ENCODE data around the gene ZNF471. TPM values are rescaled to one million over a fixed set of nuclear protein-coding genes. Genes with fewer than 3 reads are reported as not detected.

The ZNF471 gene
- total and polyA plus RNA-seq, 2 experiments from 2014 or later: 0.63 to 1.1 TPM

DNA sequence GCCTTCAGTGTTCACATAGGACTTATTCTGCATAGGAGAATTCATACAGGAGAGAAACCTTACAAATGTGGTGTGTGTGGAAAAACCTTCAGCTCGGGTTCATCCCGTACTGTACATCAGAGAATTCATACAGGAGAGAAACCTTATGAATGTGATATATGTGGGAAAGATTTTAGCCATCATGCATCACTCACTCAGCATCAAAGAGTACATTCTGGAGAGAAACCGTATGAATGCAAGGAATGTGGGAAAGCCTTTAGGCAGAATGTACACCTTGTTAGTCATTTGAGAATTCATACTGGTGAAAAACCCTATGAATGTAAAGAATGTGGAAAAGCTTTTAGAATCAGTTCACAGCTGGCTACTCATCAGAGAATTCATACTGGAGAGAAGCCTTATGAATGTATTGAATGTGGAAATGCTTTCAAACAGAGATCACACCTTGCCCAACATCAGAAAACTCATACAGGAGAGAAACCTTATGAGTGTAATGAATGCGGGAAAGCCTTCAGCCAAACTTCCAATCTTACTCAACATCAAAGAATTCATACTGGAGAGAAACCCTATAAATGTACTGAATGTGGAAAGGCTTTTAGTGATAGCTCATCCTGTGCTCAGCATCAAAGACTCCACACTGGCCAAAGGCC lies 17.7 kb downstream of the ZNF471 start:
- TF ChIP-seq, protein P1, sequence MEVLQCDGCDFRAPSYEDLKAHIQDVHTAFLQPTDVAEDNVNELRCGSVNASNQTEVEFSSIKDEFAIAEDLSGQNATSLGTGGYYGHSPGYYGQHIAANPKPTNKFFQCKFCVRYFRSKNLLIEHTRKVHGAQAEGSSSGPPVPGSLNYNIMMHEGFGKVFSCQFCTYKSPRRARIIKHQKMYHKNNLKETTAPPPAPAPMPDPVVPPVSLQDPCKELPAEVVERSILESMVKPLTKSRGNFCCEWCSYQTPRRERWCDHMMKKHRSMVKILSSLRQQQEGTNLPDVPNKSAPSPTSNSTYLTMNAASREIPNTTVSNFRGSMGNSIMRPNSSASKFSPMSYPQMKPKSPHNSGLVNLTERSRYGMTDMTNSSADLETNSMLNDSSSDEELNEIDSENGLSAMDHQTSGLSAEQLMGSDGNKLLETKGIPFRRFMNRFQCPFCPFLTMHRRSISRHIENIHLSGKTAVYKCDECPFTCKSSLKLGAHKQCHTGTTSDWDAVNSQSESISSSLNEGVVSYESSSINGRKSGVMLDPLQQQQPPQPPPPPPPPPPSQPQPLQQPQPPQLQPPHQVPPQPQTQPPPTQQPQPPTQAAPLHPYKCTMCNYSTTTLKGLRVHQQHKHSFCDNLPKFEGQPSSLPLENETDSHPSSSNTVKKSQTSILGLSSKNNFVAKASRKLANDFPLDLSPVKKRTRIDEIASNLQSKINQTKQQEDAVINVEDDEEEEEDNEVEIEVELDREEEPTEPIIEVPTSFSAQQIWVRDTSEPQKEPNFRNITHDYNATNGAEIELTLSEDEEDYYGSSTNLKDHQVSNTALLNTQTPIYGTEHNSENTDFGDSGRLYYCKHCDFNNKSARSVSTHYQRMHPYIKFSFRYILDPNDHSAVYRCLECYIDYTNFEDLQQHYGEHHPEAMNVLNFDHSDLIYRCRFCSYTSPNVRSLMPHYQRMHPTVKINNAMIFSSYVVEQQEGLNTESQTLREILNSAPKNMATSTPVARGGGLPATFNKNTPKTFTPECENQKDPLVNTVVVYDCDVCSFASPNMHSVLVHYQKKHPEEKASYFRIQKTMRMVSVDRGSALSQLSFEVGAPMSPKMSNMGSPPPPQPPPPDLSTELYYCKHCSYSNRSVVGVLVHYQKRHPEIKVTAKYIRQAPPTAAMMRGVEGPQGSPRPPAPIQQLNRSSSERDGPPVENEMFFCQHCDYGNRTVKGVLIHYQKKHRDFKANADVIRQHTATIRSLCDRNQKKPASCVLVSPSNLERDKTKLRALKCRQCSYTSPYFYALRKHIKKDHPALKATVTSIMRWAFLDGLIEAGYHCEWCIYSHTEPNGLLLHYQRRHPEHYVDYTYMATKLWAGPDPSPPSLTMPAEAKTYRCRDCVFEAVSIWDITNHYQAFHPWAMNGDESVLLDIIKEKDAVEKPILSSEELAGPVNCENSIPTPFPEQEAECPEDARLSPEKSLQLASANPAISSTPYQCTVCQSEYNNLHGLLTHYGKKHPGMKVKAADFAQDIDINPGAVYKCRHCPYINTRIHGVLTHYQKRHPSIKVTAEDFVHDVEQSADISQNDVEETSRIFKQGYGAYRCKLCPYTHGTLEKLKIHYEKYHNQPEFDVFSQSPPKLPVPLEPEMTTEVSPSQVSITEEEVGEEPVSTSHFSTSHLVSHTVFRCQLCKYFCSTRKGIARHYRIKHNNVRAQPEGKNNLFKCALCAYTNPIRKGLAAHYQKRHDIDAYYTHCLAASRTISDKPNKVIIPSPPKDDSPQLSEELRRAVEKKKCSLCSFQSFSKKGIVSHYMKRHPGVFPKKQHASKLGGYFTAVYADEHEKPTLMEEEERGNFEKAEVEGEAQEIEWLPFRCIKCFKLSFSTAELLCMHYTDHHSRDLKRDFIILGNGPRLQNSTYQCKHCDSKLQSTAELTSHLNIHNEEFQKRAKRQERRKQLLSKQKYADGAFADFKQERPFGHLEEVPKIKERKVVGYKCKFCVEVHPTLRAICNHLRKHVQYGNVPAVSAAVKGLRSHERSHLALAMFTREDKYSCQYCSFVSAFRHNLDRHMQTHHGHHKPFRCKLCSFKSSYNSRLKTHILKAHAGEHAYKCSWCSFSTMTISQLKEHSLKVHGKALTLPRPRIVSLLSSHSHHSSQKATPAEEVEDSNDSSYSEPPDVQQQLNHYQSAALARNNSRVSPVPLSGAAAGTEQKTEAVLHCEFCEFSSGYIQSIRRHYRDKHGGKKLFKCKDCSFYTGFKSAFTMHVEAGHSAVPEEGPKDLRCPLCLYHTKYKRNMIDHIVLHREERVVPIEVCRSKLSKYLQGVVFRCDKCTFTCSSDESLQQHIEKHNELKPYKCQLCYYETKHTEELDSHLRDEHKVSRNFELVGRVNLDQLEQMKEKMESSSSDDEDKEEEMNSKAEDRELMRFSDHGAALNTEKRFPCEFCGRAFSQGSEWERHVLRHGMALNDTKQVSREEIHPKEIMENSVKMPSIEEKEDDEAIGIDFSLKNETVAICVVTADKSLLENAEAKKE (CRISPR knock-in tag; IDR thresholded peaks at IDR 0.05): no peak
- no peak for TF ChIP-seq ZNF331 (CRISPR knock-in tag; IDR thresholded peaks at IDR 0.05; ENCODE audit: low read depth)
- Histone ChIP-seq H3K79me2 (replicated peaks; ENCODE audit: insufficient read depth) (no peaks in the 10 kb centered on the region), H3K4me2 (no peak overlapping the region), H3K27ac (ENCODE audit: low read depth) (no peak overlapping the region), H3K4me3 (no peak overlapping the region), H4K20me1 (replicated peaks; ENCODE audit: insufficient read depth) (no peaks in the 10 kb centered on the region), H3K27me3 (ENCODE audit: insufficient read depth) (no peaks in the 10 kb centered on the region), H3K36me3 (ENCODE audit: insufficient read depth) (peaks cover 17% of the 10 kb centered on the region), H3K9me2 (ENCODE audit: insufficient read depth) (no peaks in the 10 kb centered on the region), H3F3A (replicated peaks; ENCODE audit: low read depth) (no peaks in the 10 kb centered on the region), H2AFZ (no peak overlapping the region), H3K4me1 (ENCODE audit: insufficient read depth) (no peaks in the 10 kb centered on the region)
- peaks cover 2% of the 10 kb centered on the region for H3K27me3 Mint-ChIP-seq (ENCODE audit: insufficient read depth, low read depth, poor library complexity)
- ATAC-seq (no peak), DNase-seq (ENCODE audit: low spot score) (no peak)
- H3K36me3 Mint-ChIP-seq (ENCODE audit: low read depth): peaks cover 40% of the 10 kb centered on the region
- no peak overlapping the region for H3K27ac Mint-ChIP-seq
- no peak overlapping the region for H3K4me3 Mint-ChIP-seq
- H3K4me1 Mint-ChIP-seq: no peaks in the 10 kb centered on the region
- H3K9me3 Mint-ChIP-seq: peaks cover 99% of the 10 kb centered on the region

DNA sequence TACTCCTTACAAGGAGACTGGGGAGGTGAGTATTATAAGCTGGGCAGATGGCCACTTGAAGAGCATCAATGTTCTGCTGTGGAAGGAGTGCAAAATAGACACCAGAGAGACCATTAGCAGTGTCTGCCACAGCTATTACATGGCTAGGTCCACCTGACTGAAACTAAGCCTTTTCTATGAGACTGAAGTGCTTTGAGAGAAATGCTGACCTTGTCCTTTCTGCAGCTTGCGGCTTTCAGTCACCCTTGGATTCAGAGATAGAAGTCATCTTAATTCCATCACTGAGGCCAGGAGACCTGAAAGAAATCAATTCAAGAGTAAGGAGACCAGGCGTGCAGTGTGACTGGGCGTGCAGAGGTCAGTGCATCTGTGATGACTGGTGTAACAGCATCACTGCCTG lies 29.8 kb downstream of the ZNF471 start:
- DNase-seq (ENCODE audit: low spot score): no peak
- H3K27ac ChIP-seq (ENCODE audit: low read depth): no peak overlapping the region
- no peak for ATAC-seq
- Mint-ChIP-seq H3K4me3 (peak overlapping the region; percentile 83), H3K27ac (no peak overlapping the region), H3K36me3 (ENCODE audit: low read depth) (peaks cover 46% of the 10 kb centered on the region), H3K9me3 (peaks cover 87% of the 10 kb centered on the region), H3K27me3 (ENCODE audit: insufficient read depth, low read depth, poor library complexity) (peaks cover 6% of the 10 kb centered on the region), H3K4me1 (0 out of 3 replicates have a peak, but pooled peaks cover 4% of the 10 kb centered on the region)
- H3K9me2 ChIP-seq (ENCODE audit: insufficient read depth): no peaks in the 10 kb centered on the region; the same call in 1 of the 2 replicates
- no peaks in the 10 kb centered on the region; the same call in 1 of the 2 replicates for H4K20me1 ChIP-seq (replicated peaks; ENCODE audit: insufficient read depth)
- H3K4me2 ChIP-seq: peak overlapping the region; percentile 80
- peak overlapping the region; percentile 87; the same call in 1 of the 2 replicates for H3K4me3 ChIP-seq
- H3K27me3 ChIP-seq (ENCODE audit: insufficient read depth): no peaks in the 10 kb centered on the region
- H3K36me3 ChIP-seq (ENCODE audit: insufficient read depth): no peaks in the 10 kb centered on the region; the same call in 1 of the 2 replicates
- H3K4me1 ChIP-seq (ENCODE audit: insufficient read depth): peaks cover 5% of the 10 kb centered on the region
- H2AFZ ChIP-seq: peak overlapping the region; percentile 97; the same call in 1 of the 2 replicates
- H3K79me2 ChIP-seq (replicated peaks; ENCODE audit: insufficient read depth): no peaks in the 10 kb centered on the region
- no peaks in the 10 kb centered on the region for H3F3A ChIP-seq (replicated peaks; ENCODE audit: low read depth)
- TF ChIP-seq, protein P2, sequence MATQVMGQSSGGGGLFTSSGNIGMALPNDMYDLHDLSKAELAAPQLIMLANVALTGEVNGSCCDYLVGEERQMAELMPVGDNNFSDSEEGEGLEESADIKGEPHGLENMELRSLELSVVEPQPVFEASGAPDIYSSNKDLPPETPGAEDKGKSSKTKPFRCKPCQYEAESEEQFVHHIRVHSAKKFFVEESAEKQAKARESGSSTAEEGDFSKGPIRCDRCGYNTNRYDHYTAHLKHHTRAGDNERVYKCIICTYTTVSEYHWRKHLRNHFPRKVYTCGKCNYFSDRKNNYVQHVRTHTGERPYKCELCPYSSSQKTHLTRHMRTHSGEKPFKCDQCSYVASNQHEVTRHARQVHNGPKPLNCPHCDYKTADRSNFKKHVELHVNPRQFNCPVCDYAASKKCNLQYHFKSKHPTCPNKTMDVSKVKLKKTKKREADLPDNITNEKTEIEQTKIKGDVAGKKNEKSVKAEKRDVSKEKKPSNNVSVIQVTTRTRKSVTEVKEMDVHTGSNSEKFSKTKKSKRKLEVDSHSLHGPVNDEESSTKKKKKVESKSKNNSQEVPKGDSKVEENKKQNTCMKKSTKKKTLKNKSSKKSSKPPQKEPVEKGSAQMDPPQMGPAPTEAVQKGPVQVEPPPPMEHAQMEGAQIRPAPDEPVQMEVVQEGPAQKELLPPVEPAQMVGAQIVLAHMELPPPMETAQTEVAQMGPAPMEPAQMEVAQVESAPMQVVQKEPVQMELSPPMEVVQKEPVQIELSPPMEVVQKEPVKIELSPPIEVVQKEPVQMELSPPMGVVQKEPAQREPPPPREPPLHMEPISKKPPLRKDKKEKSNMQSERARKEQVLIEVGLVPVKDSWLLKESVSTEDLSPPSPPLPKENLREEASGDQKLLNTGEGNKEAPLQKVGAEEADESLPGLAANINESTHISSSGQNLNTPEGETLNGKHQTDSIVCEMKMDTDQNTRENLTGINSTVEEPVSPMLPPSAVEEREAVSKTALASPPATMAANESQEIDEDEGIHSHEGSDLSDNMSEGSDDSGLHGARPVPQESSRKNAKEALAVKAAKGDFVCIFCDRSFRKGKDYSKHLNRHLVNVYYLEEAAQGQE (IDR thresholded peaks at IDR 0.05; ENCODE audit: unreplicated experiment): no peak
- no peak for TF ChIP-seq ZNF114 (CRISPR knock-in tag; IDR thresholded peaks at IDR 0.05)
- no peak for TF ChIP-seq EZH2phosphoT487 (IDR thresholded peaks at IDR 0.05; ENCODE audit: unreplicated experiment)
- TF ChIP-seq, protein P3, sequence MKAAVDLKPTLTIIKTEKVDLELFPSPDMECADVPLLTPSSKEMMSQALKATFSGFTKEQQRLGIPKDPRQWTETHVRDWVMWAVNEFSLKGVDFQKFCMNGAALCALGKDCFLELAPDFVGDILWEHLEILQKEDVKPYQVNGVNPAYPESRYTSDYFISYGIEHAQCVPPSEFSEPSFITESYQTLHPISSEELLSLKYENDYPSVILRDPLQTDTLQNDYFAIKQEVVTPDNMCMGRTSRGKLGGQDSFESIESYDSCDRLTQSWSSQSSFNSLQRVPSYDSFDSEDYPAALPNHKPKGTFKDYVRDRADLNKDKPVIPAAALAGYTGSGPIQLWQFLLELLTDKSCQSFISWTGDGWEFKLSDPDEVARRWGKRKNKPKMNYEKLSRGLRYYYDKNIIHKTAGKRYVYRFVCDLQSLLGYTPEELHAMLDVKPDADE (IDR thresholded peaks at IDR 0.05): no peak
- no peak for TF ChIP-seq JUNB (IDR thresholded peaks at IDR 0.05; ENCODE audit: unreplicated experiment)
- no peak for TF ChIP-seq NANOG (IDR thresholded peaks at IDR 0.05; ENCODE audit: borderline replicate concordance)
- TF ChIP-seq EZH2 (IDR thresholded peaks at IDR 0.05; ENCODE audit: low read depth, unreplicated experiment): no peak

All from GM23338 (cell line).